Measurements from ENCODE around the gene EIF3F. TPM values are rescaled to one million over a fixed set of nuclear protein-coding genes. Genes with fewer than 3 reads are reported as not detected.
A peak's percentile ranks its signal among the peaks of the same experiment; 100 is the strongest.

The EIF3F gene
- total and polyA plus RNA-seq, 10 of the 15 experiments (the other 5 are each of a cell fraction or from before 2014, with no cell fraction given) = 81.3 to 461 (median 213) TPM

GRCh38 chr11:7986768-7987559 is at the start of gene EIF3F (continued):
- peak; percentile 99 for TF ChIP-seq ZBTB40 (IDR thresholded peaks at IDR 0.05; ENCODE audit: borderline replicate concordance)
- TF ChIP-seq SMAD1 (IDR thresholded peaks at IDR 0.05; ENCODE audit: low read depth, partially characterized antibody) = no peak
- peak; percentile 72; the same call in 1 of the 2 replicates for TF ChIP-seq MYB (IDR thresholded peaks at IDR 0.05; ENCODE audit: borderline replicate concordance, low read depth, low read length)
- no peak for TF ChIP-seq SREBF2 (IDR thresholded peaks at IDR 0.05; ENCODE audit: low read length)
- TF ChIP-seq BCL11A (IDR thresholded peaks at IDR 0.05; ENCODE audit: low read depth, low read length) = no peak
- no peak for TF ChIP-seq JUND (IDR thresholded peaks at IDR 0.05; ENCODE audit: low read depth, low read length)
- peak; percentile 94 for TF ChIP-seq USF2 (IDR thresholded peaks at IDR 0.05; ENCODE audit: borderline replicate concordance, low read depth, low read length)
- peak; percentile 93 for TF ChIP-seq E2F8 (IDR thresholded peaks at IDR 0.05; ENCODE audit: low read depth, partially characterized antibody)
- no peak for TF ChIP-seq SUZ12 (IDR thresholded peaks at IDR 0.05; ENCODE audit: unreplicated experiment)
- 0 out of 2 replicates have a peak, but pooled peaks have one; percentile 47 for TF ChIP-seq GATAD2B (conservative IDR thresholded peaks at IDR 0.05; ENCODE audit: low read depth)
- peak; percentile 96 for TF ChIP-seq ATF7 (IDR thresholded peaks at IDR 0.05; ENCODE audit: low read depth)
- no peak for TF ChIP-seq ASH2L (IDR thresholded peaks at IDR 0.05; ENCODE audit: borderline replicate concordance, low read depth)
- TF ChIP-seq BCL3 (IDR thresholded peaks at IDR 0.05; ENCODE audit: borderline replicate concordance, insufficient read depth, low read depth, low read length, poor library complexity, severe bottlenecking) = no peak
- no peak for TF ChIP-seq EZH2 (IDR thresholded peaks at IDR 0.05; ENCODE audit: borderline replicate concordance, control insufficient read depth, low read depth, low read length)
- peak; percentile 77 for TF ChIP-seq RELA (IDR thresholded peaks at IDR 0.05; ENCODE audit: borderline replicate concordance, partially characterized antibody)
- peak; percentile 97 for TF ChIP-seq STAT1 (conservative IDR thresholded peaks at IDR 0.05)
- peak; percentile 92 for TF ChIP-seq SKIL (IDR thresholded peaks at IDR 0.05; ENCODE audit: low read depth, poor library complexity, severe bottlenecking)
